ENCODE results near the gene NFIB.

Gene NFIB

GRCh38 chr9:14310311-14310710 lies 3.6 kb downstream of the NFIB start:
- TF ChIP-seq CTCF (IDR thresholded peaks at IDR 0.05; ENCODE audit: borderline replicate concordance, insufficient read depth, low read depth, low read length), result no peak
- H3K4me3 ChIP-seq (ENCODE audit: low read depth, low read length), result no peak overlapping the region

DNA sequence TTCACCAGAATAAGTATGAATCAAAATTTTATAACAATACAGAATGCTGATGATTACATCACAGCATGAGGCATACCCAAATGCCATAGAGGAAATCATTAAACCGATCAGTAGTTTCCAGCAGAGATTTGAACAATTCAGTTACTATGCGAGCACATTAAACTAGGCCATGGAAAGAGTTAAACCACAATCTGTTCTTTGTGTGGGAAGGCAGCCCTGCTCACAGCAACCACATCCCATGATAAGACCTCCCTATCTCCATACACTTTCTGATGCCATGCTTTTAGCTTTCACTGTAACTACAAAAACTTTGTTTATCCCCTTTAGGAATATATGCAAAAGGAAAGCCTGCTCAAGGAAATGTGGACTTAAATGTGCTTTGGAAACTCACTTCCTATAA lies 4.5 kb downstream of the NFIB start:
- H3K4me3 ChIP-seq (ENCODE audit: low read depth, low read length), result no peak overlapping the region
- no peak for TF ChIP-seq CTCF (IDR thresholded peaks at IDR 0.05; ENCODE audit: borderline replicate concordance, insufficient read depth, low read depth, low read length)

- TF ChIP-seq CTCF (IDR thresholded peaks at IDR 0.05; ENCODE audit: borderline replicate concordance, insufficient read depth, low read depth, low read length), result no peak
- H3K4me3 ChIP-seq (ENCODE audit: low read depth, low read length), result no peak overlapping the region
Measured at GRCh38 chr9:14308853-14309145, 5.1 kb downstream of the NFIB start.

- no peak for TF ChIP-seq CTCF (IDR thresholded peaks at IDR 0.05; ENCODE audit: borderline replicate concordance, insufficient read depth, low read depth, low read length)
- no peak overlapping the region for H3K4me3 ChIP-seq (ENCODE audit: low read depth, low read length)
Measured at GRCh38 chr9:14307989-14308852, 5.7 kb downstream of the NFIB start.

- TF ChIP-seq CTCF (IDR thresholded peaks at IDR 0.05; ENCODE audit: borderline replicate concordance, insufficient read depth, low read depth, low read length), result no peak
- no peak overlapping the region for H3K4me3 ChIP-seq (ENCODE audit: low read depth, low read length)
Measured at GRCh38 chr9:14306672-14307660, 7.0 kb downstream of the NFIB start.

- no peak overlapping the region for H3K4me3 ChIP-seq (ENCODE audit: low read depth, low read length)
- no peak for TF ChIP-seq CTCF (IDR thresholded peaks at IDR 0.05; ENCODE audit: borderline replicate concordance, insufficient read depth, low read depth, low read length)
Measured at GRCh38 chr9:14306188-14306587, 7.8 kb downstream of the NFIB start.
